Fibroblast of mammary gland (primary cell): ENCODE measurements around the gene DCDC1.
A peak's percentile ranks its signal among the peaks of the same experiment; 100 is the strongest.

ENCODE experiments used
- DNase-seq: peaks from one replicate; pipeline ENCODE4 v3.0.0-alpha.2; 2010; ENCODE audit warnings: low read depth
- H3K4me3 ChIP-seq: 2 replicates; pipeline ENCODE4 v1.5.1; 2011; ENCODE audit warnings: low read depth, mild to moderate bottlenecking, low read length, moderate library complexity; ENCODE audit not compliant: control insufficient read depth
- CTCF ChIP-seq: conservative IDR thresholded peaks from 2 replicates; pipeline ENCODE4 v1.5.1; 2011; ENCODE audit warnings: low read depth, low read length, inconsistent platforms; ENCODE audit not compliant: control insufficient read depth, insufficient read depth

The DCDC1 gene

GRCh38 chr11:31214372-31214771 lies 155.2 kb downstream of the DCDC1 start:
- no peak for TF ChIP-seq CTCF
- H3K4me3 ChIP-seq = no peak overlapping the region
- no peak for DNase-seq

GRCh38 chr11:31199378-31199777 lies 170.2 kb downstream of the DCDC1 start:
- no peak for DNase-seq
- TF ChIP-seq CTCF = no peak
- no peak overlapping the region for H3K4me3 ChIP-seq

GRCh38 chr11:31173926-31174680 lies 195.4 kb downstream of the DCDC1 start:
- TF ChIP-seq CTCF = no peak
- no peak for DNase-seq
- no peak overlapping the region for H3K4me3 ChIP-seq

- peak; percentile 27 for TF ChIP-seq CTCF
- peak; percentile 0 for DNase-seq
Observed at GRCh38 chr11:31160504-31161422, 208.8 kb downstream of the DCDC1 start.

GRCh38 chr11:31150841-31151240 lies 218.7 kb downstream of the DCDC1 start:
- DNase-seq = no peak
- TF ChIP-seq CTCF = no peak
- no peak overlapping the region for H3K4me3 ChIP-seq

More at GRCh38 chr11:31160504-31161422, 208.8 kb downstream of the DCDC1 start:
- no peak overlapping the region for H3K4me3 ChIP-seq

GRCh38 chr11:31150011-31150410 lies 219.5 kb downstream of the DCDC1 start:
- no peak for DNase-seq
- H3K4me3 ChIP-seq = no peak overlapping the region
- TF ChIP-seq CTCF = no peak
